NAMALWA (cell line): ENCODE data around the gene RTF1.

Experiments used
- DNase-seq: peaks from one replicate; pipeline ENCODE4 v3.0.0-alpha.2; 2015; ENCODE audit warnings: low spot score

RTF1 gene

GRCh38 chr15:41505776-41506175 is 88.9 kb downstream of the RTF1 start:
- no peak for DNase-seq

GRCh38 chr15:41506796-41507341 is 90.0 kb downstream of the RTF1 start:
- DNase-seq = no peak

- DNase-seq = no peak
These were observed 91.0 kb downstream of the RTF1 start for GRCh38 chr15:41507820-41508290.

GRCh38 chr15:41510728-41511127 is 93.8 kb downstream of the RTF1 start:
- no peak for DNase-seq

GRCh38 chr15:41511331-41511898 is 94.5 kb downstream of the RTF1 start:
- DNase-seq = no peak

GRCh38 chr15:41511899-41512369 is 95.0 kb downstream of the RTF1 start:
- DNase-seq = no peak

- DNase-seq = no peak
These were observed 95.6 kb downstream of the RTF1 start for GRCh38 chr15:41512512-41512939.

- DNase-seq = peak; percentile 66
These were observed 96.1 kb downstream of the RTF1 start for GRCh38 chr15:41512940-41513505.

- peak; percentile 67 for DNase-seq
These were observed 96.8 kb downstream of the RTF1 start, which contains the start of gene LTK for GRCh38 chr15:41513506-41514227. Gene LTK (minus strand): TSS chr15:41513827. CDS start chr15:41513709, 118 bp downstream.

- DNase-seq = no peak
These were observed 101.1 kb downstream of the RTF1 start for GRCh38 chr15:41517895-41518449.

GRCh38 chr15:41520636-41521035 is 103.7 kb downstream of the RTF1 start:
- no peak for DNase-seq

- no peak for DNase-seq
These were observed 104.7 kb downstream of the RTF1 start for GRCh38 chr15:41521614-41522013.

- no peak for DNase-seq
These were observed 106.2 kb downstream of the RTF1 start for GRCh38 chr15:41523097-41523496.

- no peak for DNase-seq
These were observed 113.6 kb downstream of the RTF1 start for GRCh38 chr15:41530363-41530956.
